Omental fat pad (tissue), 4 donors: ENCODE results near the gene SLC7A6OS. TPM values are rescaled to one million over a fixed set of nuclear protein-coding genes. Genes with fewer than 3 reads are reported as not detected.

Source experiments
- ATAC-seq: fragments of 150-250 bp; one replicate; pipeline ENCODE4 v1.9.1; 2016; ENCODE audit warnings: mild to moderate bottlenecking, moderate library complexity; ENCODE audit not compliant: low FRiP score
- DNase-seq: peaks from one replicate; pipeline ENCODE4 v3.0.0-alpha.2; 2019; ENCODE audit warnings: low spot score
- total RNA-seq, 4 donors: library from RNA; depleted of rRNA; stranded (reverse); fragments of >200 nt; gene quantifications; one replicate each; pipeline ENCODE4 v1.1.0, GENCODE V29; 2016
- TF ChIP-seq, protein P1 (sequence below), 3 donors: fragments of 450-650 bp; IDR thresholded peaks; one replicate each; pipeline ENCODE4 v1.5.1; 2016 to 2017; ENCODE audit warnings: antibody characterized with exemption in 3 of 3, mild to moderate bottlenecking in 3 of 3, moderate library complexity in 2 of 3

Gene SLC7A6OS
- total RNA-seq, 4 donors from 2014 or later: 7.2 to 19.7 (median 14.7) TPM

DNA sequence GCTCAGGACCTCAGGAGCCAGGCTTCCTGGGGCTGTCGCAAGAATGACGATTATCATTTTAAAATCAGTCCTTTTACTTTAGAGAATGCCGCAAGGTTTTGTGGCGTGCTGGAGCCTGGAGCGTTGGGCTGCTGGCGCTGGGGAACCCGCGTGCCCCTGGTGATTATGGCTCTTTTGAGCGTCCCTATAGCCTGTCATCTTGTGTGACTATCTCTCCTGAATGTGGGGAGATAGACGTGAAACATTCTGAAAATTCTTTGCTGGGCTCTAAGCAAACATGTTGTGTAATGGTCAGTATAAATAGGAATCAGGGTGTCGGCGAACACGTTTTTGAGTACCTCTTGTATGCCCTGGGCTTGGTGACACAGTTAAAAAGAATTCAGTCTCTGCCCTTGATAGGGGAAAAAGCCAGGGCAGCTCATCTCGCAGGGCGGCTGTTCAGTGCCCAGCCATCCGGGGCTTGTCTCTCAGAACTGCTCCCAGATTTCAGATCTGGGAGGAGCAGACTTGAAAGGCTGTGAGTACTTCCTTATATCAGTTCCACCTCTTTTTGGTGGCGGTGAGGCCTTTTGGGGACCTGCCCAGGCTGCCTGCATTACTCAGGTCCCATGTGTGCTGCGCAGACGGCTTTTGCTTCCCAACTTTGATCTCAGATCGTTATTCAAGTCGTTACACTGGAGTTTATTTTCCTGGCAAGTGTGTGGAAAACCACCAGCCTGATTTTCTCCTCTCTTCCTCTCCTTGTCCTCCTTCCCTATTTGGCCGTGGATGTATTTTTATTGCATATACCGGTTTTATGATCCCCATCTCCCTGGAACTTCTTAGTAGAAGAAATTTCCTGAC is 45.4 kb downstream of the SLC7A6OS start:
- ATAC-seq: peak; percentile 65
- no peak for DNase-seq

DNA sequence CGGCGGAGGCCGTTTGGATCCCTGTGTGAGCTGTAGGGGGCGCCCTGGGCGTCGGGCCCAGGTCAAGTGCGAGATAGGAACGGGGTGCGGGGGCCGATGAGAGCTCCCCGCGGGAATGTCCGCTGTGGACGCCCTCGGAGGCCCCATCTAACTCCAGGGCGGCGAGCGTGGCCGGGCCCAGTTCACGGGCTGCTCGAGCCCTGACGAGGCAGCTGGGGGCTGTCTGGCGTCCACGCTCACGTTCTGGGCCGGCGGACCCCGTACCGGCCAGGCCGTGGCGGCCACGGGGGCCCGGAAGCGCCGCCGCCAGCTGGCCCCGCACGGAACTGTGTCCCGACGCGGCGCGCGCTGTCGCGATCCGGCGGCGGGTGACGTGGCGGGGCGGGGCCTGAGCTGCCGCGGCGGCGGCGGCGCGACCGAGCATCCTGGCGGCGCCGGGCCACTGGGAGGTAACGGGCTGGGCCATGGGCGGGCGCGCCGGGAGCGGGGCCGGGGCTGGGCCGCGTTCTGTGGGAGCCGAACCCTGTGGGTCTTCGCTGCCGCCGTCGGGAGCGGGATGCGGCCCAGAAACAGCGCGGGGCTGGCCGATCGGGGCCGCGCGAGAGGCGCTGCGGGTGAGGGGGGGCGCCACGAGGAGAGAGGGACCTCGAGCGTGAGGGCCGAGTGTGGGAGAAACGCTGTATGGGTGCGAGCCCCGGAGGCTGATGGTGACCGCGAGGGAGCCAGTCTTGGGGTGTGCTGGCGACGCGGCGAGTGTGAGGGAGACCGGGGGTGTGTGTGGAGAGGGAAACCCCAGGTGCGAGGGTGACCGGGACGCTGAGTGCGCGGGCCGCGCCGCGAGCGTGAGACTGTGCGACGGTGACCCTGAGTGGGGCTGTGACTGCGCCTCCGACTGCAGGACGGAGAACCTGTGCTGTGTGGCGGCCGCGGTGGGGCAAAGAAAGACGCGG is 46.3 kb downstream of the SLC7A6OS start, which contains the start of gene SLC7A6:
TSS of gene SLC7A6 (plus strand) at position 399 of the 950 bp plus-strand sequence. CDS start 10,201 bp downstream, outside the sequence.
- TF ChIP-seq, protein P1, sequence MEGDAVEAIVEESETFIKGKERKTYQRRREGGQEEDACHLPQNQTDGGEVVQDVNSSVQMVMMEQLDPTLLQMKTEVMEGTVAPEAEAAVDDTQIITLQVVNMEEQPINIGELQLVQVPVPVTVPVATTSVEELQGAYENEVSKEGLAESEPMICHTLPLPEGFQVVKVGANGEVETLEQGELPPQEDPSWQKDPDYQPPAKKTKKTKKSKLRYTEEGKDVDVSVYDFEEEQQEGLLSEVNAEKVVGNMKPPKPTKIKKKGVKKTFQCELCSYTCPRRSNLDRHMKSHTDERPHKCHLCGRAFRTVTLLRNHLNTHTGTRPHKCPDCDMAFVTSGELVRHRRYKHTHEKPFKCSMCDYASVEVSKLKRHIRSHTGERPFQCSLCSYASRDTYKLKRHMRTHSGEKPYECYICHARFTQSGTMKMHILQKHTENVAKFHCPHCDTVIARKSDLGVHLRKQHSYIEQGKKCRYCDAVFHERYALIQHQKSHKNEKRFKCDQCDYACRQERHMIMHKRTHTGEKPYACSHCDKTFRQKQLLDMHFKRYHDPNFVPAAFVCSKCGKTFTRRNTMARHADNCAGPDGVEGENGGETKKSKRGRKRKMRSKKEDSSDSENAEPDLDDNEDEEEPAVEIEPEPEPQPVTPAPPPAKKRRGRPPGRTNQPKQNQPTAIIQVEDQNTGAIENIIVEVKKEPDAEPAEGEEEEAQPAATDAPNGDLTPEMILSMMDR (IDR thresholded peaks at IDR 0.05): peak in 1 of 3 donors; percentile 23
- DNase-seq (peak; percentile 58), ATAC-seq (peak; percentile 79)

More for the DNA sequence above, 45.4 kb downstream of the SLC7A6OS start:
- TF ChIP-seq, protein P1 (IDR thresholded peaks at IDR 0.05): no peak

DNA sequence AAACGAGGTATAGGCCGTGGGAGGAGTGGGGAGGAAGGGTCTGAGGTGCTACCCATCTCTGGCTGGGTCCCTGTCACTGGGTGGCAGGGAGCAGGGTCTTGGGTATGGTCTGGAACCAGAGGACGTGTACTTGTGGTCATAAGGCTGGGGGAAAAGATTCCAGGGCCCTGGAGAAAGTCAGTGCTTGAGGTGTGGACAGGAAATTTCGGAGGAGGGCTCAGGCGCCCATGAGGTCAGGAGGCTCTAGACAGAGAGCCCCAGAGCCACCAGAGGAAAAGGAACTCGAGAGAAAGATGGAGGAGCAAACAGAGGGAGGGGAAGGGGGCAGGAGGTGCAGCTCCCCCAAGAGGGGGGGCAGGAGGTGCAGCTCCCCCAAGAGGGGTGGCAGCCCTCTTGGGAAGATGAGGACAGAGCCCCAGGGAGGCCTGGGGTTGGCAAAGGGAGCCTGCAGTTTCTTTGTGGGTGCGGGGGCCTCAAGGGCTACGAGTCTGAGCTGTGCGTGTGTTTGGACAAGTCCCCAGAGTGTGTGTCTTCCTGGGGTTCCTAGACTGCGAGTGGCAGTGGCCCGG is 47.1 kb downstream of the SLC7A6OS start:
- DNase-seq: no peak
- TF ChIP-seq, protein P1 (IDR thresholded peaks at IDR 0.05): no peak
- ATAC-seq: no peak

DNA sequence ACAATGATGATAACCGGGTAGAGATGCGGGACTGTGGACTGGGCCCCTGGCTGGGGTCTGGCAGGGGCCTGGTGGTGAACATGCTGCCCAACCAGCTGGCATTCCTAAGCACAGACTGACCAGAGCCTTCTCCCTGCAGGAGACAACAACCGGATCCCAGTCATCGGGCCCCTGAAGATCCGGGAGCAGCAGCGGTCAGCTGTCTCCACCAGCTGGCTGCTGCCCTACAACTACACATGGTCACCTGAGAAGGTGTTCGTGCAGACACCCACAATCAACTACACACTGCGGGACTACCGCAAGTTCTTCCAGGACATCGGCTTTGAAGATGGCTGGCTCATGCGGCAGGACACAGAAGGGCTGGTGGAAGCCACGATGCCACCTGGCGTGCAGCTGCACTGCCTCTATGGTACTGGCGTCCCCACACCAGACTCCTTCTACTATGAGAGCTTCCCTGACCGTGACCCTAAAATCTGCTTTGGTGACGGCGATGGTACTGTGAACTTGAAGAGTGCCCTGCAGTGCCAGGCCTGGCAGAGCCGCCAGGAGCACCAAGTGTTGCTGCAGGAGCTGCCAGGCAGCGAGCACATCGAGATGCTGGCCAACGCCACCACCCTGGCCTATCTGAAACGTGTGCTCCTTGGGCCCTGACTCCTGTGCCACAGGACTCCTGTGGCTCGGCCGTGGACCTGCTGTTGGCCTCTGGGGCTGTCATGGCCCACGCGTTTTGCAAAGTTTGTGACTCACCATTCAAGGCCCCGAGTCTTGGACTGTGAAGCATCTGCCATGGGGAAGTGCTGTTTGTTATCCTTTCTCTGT is 51.5 kb downstream of the SLC7A6OS start:
- ATAC-seq: no peak
- DNase-seq: no peak
- TF ChIP-seq, protein P1 (IDR thresholded peaks at IDR 0.05): no peak

DNA sequence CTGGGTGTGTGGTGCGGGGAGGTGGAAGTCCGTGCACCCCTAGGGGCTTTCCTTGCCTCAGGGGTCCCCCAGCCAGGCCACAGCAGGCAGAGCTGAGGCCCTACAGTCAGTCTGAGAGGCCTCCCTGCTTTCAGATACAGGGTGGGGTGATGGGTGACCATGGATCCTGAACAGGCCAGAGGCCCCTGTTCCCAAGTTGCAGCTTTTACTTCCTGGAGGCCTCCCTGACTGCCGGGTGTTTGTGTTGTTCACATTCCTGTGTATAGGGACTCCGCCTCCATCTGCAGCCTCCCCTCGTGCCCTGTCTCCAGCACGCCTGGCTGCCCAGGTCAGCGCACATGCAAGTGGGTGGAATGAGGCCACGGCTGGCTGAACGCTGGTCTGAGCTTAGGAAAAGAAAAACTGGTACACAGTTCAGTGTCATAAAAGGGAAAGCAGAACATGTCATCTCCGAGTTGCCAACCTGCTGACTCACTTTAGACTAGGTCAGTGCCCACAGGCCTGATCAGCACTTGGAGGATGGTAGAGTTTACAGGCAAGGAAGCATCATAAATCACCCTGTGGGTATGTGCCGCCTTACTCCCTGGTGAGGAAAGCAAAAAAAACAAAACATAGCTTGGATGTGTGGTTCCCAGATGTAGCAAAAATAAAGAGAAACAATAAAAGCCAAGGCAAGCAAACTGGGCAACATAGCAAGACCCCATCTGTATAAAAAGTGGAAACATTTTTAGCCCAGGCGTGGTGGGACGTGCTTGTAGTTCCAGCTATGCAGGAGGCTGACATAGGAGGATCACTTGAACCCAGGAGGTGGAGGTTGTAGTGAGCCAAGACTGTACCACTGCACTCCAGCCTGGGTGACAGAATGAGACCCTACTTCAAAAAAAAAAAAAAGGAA is 52.6 kb downstream of the SLC7A6OS start:
- ATAC-seq: peak; percentile 49
- TF ChIP-seq, protein P1 (IDR thresholded peaks at IDR 0.05): no peak
- DNase-seq: no peak
